Right ventricle myocardium inferior (tissue), 1 donor: ENCODE data around the gene NLN. TPM values are rescaled to one million over a fixed set of nuclear protein-coding genes. Genes with fewer than 3 reads are reported as not detected.
"Not testable (repeated sequence)": the region's sequence is repeated elsewhere in the genome, so short reads cannot be mapped to it uniquely, and the experiment has no call there.

ENCODE experiments used
- ATAC-seq: fragments of 200-7000 bp; cut with Tn5 transposase; one replicate; pipeline ENCODE4 v1.9.1; 2020; ENCODE audit warnings: mild to moderate bottlenecking, moderate library complexity
- DNase-seq: peaks from one replicate; pipeline ENCODE4 v3.0.0; 2021; ENCODE audit errors: missing footprints
- intact Hi-C: fragments of 100-400 bp; cut with DNase I; formaldehyde crosslinking; loops from one replicate; pipeline ENCODE4 v1.11.0; 2022
- long read RNA-seq: library from polyadenylated mRNA; unstranded; transcript quantifications from one replicate; pipeline ENCODE4 v2.0.0, GENCODE V29; 2021
- total RNA-seq: library from RNA; stranded (reverse); fragmentation: NEBNext Ultra II Directional; extraction: Animal tissue kit (Norgen Biotek cat#: 25700); gene quantifications from one replicate; pipeline ENCODE4 v1.2.1, GENCODE V29; 2021
- donor health status: DM: no; HTN: yes; CAD: no; lungs with severe emphysema.

NLN gene
- 16.5 TPM for total RNA-seq
- long read RNA-seq, full-length matches to known transcripts, result 12 of 15 reads
- long read RNA-seq, partial matches to known transcripts, result 0 of 15 reads
- long read RNA-seq, other reads (novel, unspliced or antisense), result 3 of 15 reads

DNA sequence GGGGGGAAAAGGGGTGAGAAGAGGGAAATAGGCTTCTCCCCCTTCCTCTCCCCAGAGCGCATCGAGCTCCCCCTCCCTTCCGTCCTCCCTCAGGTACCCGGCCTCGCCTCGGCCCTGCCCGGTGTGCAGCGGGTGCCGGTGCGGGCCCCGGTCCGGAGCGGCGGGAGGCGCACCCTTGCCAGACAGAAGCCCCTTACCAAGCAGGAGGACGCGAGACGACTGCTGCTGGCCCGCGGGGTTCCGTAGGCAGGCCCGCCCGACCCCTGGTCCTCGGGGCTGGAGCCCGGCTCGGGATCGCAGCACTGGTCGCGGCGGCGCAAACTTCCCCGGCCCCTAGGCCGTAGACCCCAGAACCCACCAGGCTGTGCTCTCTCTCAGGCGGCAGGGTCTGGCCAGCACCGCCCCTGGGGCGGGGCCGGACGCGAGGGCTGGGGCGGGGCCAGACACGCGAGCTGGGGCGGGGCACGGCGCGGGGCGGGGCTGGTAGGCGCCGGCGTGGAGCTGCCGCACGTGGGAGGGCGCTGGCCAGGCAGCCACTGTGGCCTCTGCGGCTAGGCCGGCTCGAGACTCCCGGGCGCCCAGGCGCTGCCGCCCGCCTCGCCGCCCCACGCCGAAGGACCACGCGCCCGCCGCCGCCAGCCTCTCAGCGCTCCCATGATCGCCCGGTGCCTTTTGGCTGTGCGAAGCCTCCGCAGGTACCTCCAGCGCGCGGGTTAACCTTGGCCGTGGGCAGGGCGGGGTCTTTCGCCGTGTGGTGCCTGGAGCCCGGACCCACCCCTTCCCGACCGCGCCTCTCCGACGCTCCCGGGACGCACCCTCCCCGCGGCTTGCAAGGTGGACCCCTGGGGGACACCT, at the start of gene NLN, which contains the start of gene SGTB:
TSS of gene NLN (plus strand) at position 486 of the 855 bp plus-strand sequence. CDS start at position 655, 169 bp downstream.
TSS of gene SGTB (minus strand) at position 390 of the 855 bp plus-strand sequence. CDS start 1,302 bp downstream, outside the sequence.
- peak; percentile 99 for ATAC-seq

DNA sequence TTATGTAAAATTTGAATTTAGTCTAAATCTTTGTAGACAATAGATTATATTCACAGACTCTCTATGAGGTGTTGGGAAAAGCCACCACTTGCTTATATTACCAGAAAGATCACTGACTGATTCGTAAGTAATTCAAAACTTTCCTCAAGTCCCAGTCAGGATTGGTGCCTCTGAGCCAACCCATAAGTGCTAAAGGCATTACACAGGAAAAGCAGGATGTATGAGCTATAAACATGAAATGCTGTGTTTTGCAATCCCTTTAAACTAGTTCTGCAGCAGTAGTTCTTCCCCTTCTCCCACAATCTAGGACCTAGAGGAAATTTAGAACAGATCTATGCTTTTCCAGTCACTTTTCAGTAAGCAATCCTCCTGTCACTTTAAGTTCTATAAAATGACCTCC, 49.2 kb upstream of the NLN start:
- DNase-seq, result no peak
- ATAC-seq, result no peak
- intact Hi-C loops, result no loop called here

More for the DNA sequence above, at the start of gene NLN, which contains the start of gene SGTB:
- DNase-seq, result peak; percentile 95
- intact Hi-C loops, result no loop called here

- intact Hi-C loops, result no loop called here
- ATAC-seq (no peak), DNase-seq (no peak)
Measured at GRCh38 chr5:65674749-65675148, 47.3 kb upstream of the NLN start.

DNA sequence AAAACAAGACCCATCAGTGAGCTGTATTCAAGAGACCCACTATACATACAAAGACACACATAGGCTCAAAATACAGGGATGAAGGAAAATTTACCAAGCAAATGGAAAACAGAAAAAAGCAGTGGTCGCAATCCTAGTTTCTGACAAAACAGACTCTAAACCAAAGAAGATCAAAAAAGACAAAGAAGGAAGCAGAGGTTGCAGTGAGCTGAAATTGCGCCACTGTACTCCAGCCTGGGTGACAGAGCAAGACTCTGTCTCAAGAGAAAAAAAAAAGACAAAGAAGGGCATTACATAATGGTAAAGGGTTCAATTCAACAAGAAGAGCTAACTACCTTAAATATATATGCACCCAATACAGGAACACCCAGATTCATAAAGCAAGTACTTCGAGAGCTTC, 45.9 kb upstream of the NLN start:
- ATAC-seq, intact Hi-C loops, DNase-seq: not testable (repeated sequence)

DNA sequence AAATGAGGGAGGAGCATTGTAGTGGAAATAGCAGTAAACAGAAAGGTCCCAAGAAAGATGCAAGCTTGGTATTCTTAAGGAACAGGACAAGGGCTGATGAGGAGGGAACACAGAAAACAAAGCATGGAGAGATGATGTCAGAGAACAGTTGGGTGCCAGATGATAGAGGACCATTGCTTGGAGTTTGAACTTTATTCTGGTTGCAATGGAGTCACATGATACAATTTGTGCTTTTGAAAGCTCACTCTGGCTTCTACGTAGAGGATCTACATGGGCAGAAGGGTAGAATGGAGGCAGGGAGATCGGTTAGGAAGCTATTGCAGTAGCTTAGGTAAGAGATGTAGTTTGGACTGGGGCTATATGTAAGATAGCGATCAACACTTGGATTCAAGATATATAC, 39.9 kb upstream of the NLN start:
- ATAC-seq, result no peak
- intact Hi-C loops, result no loop called here

GRCh38 chr5:65693121-65693520, 28.9 kb upstream of the NLN start:
- intact Hi-C loops, result no loop called here
- DNase-seq (no peak), ATAC-seq (no peak)

More for the DNA sequence above, 39.9 kb upstream of the NLN start:
- no peak for DNase-seq

DNA sequence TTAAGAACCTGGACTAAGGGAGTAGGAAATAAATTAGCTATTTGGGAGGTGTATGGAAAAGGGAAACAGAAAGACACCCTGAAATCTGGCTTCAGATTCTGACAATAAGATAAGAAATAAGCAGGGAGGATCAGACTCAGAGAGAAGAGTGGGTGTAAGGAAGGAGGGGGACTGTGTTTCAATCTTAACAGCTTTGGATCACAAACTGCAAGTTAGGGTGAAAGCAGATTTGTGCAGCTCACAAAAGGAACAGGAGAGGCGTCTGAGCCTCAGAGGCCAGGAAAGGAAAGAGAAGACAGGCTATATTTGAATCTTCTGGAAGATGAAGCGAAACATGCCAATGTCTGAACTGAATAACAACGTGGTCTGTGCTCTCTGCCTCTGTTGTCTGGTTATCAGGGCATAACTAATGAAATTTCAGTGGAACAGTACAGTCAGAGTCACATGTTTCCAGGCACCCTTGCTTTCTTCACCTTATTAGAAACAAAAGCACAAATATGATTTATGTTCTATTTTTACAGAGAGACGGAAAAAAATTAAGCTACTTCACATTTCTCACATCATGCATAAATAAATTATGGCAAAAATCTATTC, 26.7 kb upstream of the NLN start:
- DNase-seq, result no peak
- ATAC-seq, result no peak
- intact Hi-C loops, result no loop called here

- no peak for DNase-seq
- intact Hi-C loops, result no loop called here
- ATAC-seq, result no peak
Measured at GRCh38 chr5:65695896-65696295, 26.1 kb upstream of the NLN start.

DNA sequence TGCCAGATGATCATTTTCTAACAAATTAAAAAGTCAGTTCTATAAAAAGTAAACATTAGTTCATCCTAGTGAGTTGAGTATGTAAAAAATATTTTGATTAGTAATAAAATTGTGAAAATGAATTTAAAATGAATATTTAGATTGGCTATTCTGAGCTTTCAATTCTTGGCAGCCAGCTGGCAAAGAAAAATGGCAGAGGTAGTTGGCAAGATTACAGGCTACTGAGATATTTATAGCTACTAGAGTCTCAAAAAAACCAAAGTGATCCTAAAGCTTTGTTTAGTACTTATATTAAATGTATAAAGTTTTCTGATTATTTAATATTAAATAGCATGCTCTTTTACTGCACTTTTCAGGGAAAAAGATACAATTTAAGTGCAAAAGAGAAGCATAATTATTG, 25.1 kb upstream of the NLN start:
- ATAC-seq (no peak), DNase-seq (no peak)
- intact Hi-C loops, result no loop called here

- intact Hi-C loops, result no loop called here
- no peak for ATAC-seq
- no peak for DNase-seq
Measured at GRCh38 chr5:65699338-65699737, 22.7 kb upstream of the NLN start.

GRCh38 chr5:65702036-65702435, 20.0 kb upstream of the NLN start:
- ATAC-seq, result no peak
- intact Hi-C loops, result no loop called here
- no peak for DNase-seq

DNA sequence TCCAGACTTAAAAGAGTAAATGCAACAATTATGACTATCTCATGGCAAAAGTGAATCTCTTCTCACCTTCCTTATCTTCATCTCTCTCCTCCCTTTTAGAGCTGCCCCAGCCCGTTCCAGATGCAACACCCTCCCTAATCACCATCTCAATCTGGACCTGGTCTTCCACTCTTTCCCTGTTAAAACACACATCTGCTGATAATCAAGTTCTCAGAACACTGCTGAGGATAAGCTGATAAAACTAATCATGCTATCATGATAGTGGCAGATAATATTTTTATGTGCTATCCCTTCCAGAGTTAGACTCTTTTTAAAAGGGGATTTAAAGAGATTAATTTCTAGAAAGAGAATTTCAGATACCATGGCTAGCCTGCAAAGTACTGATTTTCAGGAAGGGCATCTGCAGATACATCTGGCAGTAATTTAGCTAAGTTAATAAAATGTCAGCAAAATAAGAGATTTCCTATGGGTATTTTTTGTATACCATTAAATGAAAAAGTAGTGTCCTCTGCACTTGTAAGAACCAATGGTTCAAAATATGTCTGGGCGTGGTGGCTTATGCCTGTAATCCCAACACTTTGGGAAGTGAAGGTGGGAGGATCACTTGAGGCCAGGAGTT, 17.3 kb upstream of the NLN start:
- intact Hi-C loops, result no loop called here
- no peak for DNase-seq
- ATAC-seq, result no peak

DNA sequence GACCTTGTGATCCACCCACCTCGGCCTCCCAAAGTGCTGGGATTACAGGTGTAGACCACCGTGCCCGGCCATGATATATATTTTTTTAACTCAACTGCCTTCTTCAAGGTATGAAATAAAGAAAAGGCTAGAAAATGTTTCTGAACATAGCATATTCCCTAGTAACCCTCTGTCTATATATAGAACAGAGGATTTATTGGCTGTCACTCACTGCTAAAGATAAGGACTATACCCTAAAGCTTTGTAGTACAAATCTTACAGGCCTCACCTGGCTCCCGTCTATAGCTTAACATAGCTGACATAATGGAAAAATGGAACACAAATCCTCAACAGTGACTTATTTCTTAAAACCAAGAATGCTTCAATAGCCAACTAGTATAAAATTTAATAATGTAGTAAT, 14.3 kb upstream of the NLN start:
- intact Hi-C loops, result no loop called here
- ATAC-seq, result no peak
- no peak for DNase-seq

- ATAC-seq (no peak), DNase-seq (no peak)
- intact Hi-C loops, result no loop called here
Measured at GRCh38 chr5:65708145-65708544, 13.9 kb upstream of the NLN start.

- ATAC-seq (no peak), DNase-seq (no peak)
- intact Hi-C loops, result no loop called here
Measured at GRCh38 chr5:65718576-65719310, 3.3 kb upstream of the NLN start.

DNA sequence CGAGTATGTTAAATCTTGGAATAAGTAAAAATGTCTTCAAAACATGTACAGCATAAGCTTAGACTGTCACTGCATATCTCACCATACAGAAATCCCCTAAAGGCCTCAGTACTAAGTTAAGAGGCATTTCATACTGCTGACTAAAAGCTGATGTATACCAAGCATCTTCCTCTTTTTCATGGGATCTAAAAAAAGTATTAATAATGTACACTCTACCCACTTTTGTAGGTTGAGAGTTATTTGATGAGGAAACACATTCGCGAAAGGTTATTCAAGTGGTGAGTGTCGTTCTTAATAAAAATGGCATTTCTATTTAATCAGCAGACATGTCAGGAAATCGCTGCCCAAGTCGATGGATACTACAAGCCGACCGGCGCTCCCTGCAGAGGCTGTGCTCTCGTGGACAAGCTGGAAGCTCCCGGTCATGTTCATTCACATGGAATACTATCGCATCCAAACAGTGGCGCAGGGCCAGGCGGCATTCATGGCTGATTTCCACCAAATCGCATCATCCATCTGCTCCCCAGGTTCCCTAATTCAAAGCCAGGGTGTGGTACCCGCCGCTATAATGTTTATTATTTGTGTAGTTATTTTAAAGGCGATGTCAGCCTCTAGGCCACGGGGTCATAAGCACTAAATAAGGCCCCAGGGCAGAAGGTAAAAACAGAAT, 820 bp upstream of the NLN start:
- ATAC-seq (peak; percentile 63), DNase-seq (peak; percentile 75)
- intact Hi-C loops, result no loop called here

GRCh38 chr5:65722575-65723403, 784 bp downstream of the NLN start:
- DNase-seq, result no peak
- intact Hi-C loops, result no loop called here
- ATAC-seq, result peak; percentile 28
